Left ventricle myocardium inferior (tissue), 1 donor: Measurements from ENCODE around the gene PATZ1. TPM values are rescaled to one million over a fixed set of nuclear protein-coding genes. Genes with fewer than 3 reads are reported as not detected.

Experiments used
- DNase-seq: peaks from one replicate; pipeline ENCODE4 v3.0.0-alpha.2; 2020
- H3K27ac ChIP-seq: fragments of 200-600 bp; replicated peaks from 2 replicates; pipeline ENCODE4 v1.8.0; 2021
- H3K27me3 ChIP-seq: fragments of 200-600 bp; 2 replicates; pipeline ENCODE4 v1.8.0; 2021; ENCODE audit warnings: low read depth
- H3K36me3 ChIP-seq: fragments of 200-600 bp; 2 replicates; pipeline ENCODE4 v1.8.0; 2021
- H3K4me1 ChIP-seq: fragments of 200-600 bp; 2 replicates; pipeline ENCODE4 v1.8.0; 2021
- H3K4me3 ChIP-seq: fragments of 200-600 bp; 2 replicates; pipeline ENCODE4 v1.8.0; 2021; ENCODE audit warnings: mild to moderate bottlenecking, moderate library complexity
- H3K9me3 ChIP-seq: fragments of 200-600 bp; replicated peaks from 2 replicates; pipeline ENCODE4 v1.8.0; 2021
- intact Hi-C: fragments of 100-400 bp; cut with micrococcal nuclease; formaldehyde crosslinking; loops from one replicate; pipeline ENCODE4 v1.11.0; 2022
- total RNA-seq: library from RNA; stranded (reverse); fragmentation: NEBNext Ultra II Directional; extraction: Animal tissue kit (Norgen Biotek cat#: 25700); gene quantifications from one replicate; pipeline ENCODE4 v1.2.1, GENCODE V29; 2021
- TF ChIP-seq, protein P1 (sequence below): fragments of 200-600 bp; IDR thresholded peaks from 2 replicates; pipeline ENCODE4 v1.8.0; 2021; ENCODE audit warnings: antibody characterized with exemption, mild to moderate bottlenecking, borderline replicate concordance
- donor health status: DM: no; HTN: yes; CAD: no; lungs with severe emphysema.

Gene PATZ1
- total RNA-seq, 1 donor from 2014 or later, result 13.2 TPM

DNA sequence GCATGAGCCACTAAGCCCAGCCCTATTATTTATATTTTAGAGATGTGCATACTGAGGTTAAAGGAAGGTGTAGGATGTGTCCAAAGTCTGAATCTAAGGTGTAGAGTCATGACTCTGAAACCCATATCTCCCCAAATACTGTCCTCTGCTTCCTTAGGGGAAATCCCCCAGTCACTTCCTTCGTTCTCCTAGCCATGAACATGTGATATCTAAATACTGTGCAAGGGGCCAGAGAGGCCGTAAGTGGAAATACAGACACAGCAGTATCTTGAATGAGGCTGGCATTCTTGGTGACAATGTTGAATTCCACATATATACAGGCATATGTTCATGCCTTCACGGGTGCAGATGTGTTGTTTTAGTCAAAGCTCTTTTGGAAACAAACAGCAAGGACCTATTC is 21.3 kb upstream of the PATZ1 start:
- Histone ChIP-seq H3K4me1 (no peaks in the 10 kb centered on the region), H3K27me3 (no peaks in the 10 kb centered on the region), H3K4me3 (no peak overlapping the region), H3K9me3 (no peaks in the 10 kb centered on the region), H3K36me3 (no peaks in the 10 kb centered on the region), H3K27ac (no peak overlapping the region)
- TF ChIP-seq, protein P1, sequence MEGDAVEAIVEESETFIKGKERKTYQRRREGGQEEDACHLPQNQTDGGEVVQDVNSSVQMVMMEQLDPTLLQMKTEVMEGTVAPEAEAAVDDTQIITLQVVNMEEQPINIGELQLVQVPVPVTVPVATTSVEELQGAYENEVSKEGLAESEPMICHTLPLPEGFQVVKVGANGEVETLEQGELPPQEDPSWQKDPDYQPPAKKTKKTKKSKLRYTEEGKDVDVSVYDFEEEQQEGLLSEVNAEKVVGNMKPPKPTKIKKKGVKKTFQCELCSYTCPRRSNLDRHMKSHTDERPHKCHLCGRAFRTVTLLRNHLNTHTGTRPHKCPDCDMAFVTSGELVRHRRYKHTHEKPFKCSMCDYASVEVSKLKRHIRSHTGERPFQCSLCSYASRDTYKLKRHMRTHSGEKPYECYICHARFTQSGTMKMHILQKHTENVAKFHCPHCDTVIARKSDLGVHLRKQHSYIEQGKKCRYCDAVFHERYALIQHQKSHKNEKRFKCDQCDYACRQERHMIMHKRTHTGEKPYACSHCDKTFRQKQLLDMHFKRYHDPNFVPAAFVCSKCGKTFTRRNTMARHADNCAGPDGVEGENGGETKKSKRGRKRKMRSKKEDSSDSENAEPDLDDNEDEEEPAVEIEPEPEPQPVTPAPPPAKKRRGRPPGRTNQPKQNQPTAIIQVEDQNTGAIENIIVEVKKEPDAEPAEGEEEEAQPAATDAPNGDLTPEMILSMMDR, result no peak
- intact Hi-C loops, result no loop called here
- DNase-seq, result no peak

DNA sequence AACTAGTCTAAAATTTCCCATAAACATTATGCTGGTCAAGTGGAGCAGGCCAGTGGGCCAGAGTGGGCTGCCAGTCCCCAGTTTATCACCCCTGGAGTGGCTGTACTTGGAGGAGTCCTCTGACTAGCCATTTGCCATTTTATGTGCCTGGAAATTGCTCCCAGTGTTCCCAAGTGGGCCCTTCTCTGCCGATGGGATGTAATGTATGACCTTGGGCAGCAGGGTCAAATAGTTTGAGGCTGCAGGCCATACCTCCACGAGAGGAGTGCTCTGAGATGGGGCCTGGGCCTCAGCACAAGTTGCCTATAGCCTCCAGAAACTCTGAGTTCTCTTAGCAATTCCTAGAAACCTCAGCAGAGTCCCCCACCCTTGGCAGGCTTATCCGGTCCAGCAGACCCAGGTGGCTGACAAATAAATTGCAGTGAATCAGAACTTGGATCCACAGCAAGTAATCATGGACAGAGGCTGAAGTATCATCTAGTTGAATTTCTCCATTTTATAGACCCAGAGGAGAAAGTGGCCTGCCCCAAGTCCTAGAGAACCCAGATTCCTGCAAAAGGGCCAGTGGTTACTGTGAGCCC is 17.8 kb upstream of the PATZ1 start:
- H3K4me1 ChIP-seq, result no peaks in the 10 kb centered on the region
- H3K4me3 ChIP-seq, result no peak overlapping the region
- no peaks in the 10 kb centered on the region for H3K36me3 ChIP-seq
- DNase-seq, result no peak
- no peaks in the 10 kb centered on the region for H3K27me3 ChIP-seq
- H3K9me3 ChIP-seq, result no peaks in the 10 kb centered on the region
- intact Hi-C loops, result no loop called here
- TF ChIP-seq, protein P1, result no peak
- no peak overlapping the region for H3K27ac ChIP-seq

DNA sequence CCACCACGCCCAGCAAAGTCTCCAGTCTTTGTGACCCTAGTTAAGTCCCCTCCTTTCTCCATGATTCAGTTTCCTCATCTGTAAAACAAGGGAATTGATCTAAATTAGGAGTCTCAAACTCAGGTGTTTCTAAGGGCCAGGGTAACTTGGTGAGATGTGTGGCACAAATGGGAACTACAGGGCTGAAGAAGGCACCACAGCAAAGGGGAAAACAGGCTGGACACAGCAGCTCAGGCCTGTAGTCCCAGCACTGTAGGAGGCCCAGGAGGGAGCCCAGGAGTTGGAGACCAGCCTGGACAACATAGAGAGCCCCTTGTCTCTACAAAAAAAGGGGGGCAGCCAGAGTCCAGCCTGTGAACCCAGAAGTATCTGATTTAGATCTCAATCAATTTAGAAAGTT is 15.6 kb upstream of the PATZ1 start:
- Histone ChIP-seq H3K27me3 (peaks cover 7% of the 10 kb centered on the region), H3K36me3 (no peaks in the 10 kb centered on the region), H3K27ac (no peak overlapping the region), H3K4me3 (no peak overlapping the region), H3K4me1 (no peaks in the 10 kb centered on the region), H3K9me3 (no peaks in the 10 kb centered on the region)
- intact Hi-C loops, result no loop called here
- DNase-seq, result no peak
- TF ChIP-seq, protein P1, result no peak

DNA sequence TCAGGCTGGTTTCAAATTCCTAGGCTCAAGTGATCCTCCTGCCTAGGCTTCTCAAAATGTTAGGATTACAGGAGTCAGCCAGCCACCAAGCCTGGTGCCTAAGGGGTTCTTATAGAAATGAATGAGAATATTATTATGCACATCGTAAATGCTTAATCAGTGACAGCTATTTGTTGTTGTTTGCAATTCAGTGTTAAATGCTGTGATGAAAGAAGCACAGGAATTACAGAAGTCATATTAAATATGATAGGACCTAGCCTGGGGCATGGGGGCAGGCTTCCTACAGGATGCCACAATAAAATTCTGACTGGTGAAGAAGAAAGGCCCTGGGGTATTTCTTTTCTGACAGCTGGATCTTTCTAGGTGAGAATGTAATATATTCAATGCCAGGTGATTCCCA is 13.9 kb upstream of the PATZ1 start:
- no peaks in the 10 kb centered on the region for H3K36me3 ChIP-seq
- TF ChIP-seq, protein P1, result no peak
- H3K9me3 ChIP-seq, result no peaks in the 10 kb centered on the region
- H3K27me3 ChIP-seq, result peaks cover 17% of the 10 kb centered on the region
- intact Hi-C loops, result no loop called here
- H3K4me1 ChIP-seq, result no peaks in the 10 kb centered on the region
- no peak overlapping the region for H3K4me3 ChIP-seq
- no peak for DNase-seq
- H3K27ac ChIP-seq, result no peak overlapping the region

DNA sequence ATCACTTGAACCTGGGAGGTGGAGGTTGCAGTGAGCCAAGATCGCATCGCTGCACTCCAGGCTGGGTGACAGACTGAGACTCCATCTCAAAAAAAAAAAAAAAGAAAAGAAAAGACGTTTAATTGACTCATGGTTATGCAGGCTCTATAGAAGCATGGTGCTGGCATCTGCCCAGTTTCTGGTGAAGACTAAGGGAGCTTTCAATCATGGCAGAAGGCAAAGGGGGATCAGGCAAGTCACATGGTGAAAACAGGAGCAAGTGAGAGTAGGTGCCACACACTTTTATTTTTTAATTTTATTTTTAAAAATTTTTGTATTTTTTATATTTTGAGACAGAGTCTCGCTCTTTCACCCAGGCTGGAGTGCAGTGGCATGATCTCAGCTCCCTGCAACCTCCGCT is 8.4 kb upstream of the PATZ1 start:
- H3K27me3 ChIP-seq, result peaks cover 32% of the 10 kb centered on the region
- no peak overlapping the region for H3K4me3 ChIP-seq
- intact Hi-C loops, result no loop called here
- no peak overlapping the region for H3K27ac ChIP-seq
- TF ChIP-seq, protein P1, result no peak
- H3K4me1 ChIP-seq, result no peaks in the 10 kb centered on the region
- H3K36me3 ChIP-seq, result no peaks in the 10 kb centered on the region
- DNase-seq, result no peak
- no peaks in the 10 kb centered on the region for H3K9me3 ChIP-seq
